Type B pancreatic cell (in vitro differentiated cells): ENCODE results near the gene FOXK1. TPM values are rescaled to one million over a fixed set of nuclear protein-coding genes. Genes with fewer than 3 reads are reported as not detected.

ENCODE experiments used
- DNase-seq: peaks from one replicate; pipeline ENCODE4 v3.0.0; 2021; ENCODE audit warnings: mixed read lengths; ENCODE audit not compliant: unreplicated experiment; ENCODE audit errors: extremely low spot score
- H3K27ac Mint-ChIP-seq: 2 replicates; pipeline ENCODE4 v1.8.0; 2021; ENCODE audit warnings: mild to moderate bottlenecking, mixed read lengths
- H3K27me3 Mint-ChIP-seq: 2 replicates; pipeline ENCODE4 v1.8.0; 2021; ENCODE audit warnings: mixed read lengths
- H3K36me3 Mint-ChIP-seq: 2 replicates; pipeline ENCODE4 v1.8.0; 2021; ENCODE audit warnings: mixed read lengths
- H3K4me1 Mint-ChIP-seq: one replicate; pipeline ENCODE4 v1.8.0; 2021; ENCODE audit warnings: mixed read lengths; ENCODE audit not compliant: unreplicated experiment
- H3K4me3 Mint-ChIP-seq: 2 replicates; pipeline ENCODE4 v1.8.0; 2021; ENCODE audit warnings: mild to moderate bottlenecking, mixed read lengths
- H3K9me3 Mint-ChIP-seq: 2 replicates; pipeline ENCODE4 v1.8.0; 2021; ENCODE audit warnings: mixed read lengths
- total RNA-seq: library from RNA; stranded (reverse); gene quantifications from 2 replicates; pipeline ENCODE4 v1.2.1, GENCODE V29; 2021; ENCODE audit warnings: low replicate concordance
- TF ChIP-seq, protein P1 (sequence below): fragments of 200-600 bp; sonication (generic); conservative IDR thresholded peaks from 2 replicates; pipeline ENCODE4 v1.5.0; 2021; ENCODE audit warnings: antibody characterized with exemption, mild to moderate bottlenecking

Gene FOXK1
- total RNA-seq, 1 donor from 2014 or later: 55.1 TPM

GRCh38 chr7:4806983-4807597 is 125.0 kb downstream of the FOXK1 start:
- Mint-ChIP-seq H3K27ac (no peak overlapping the region), H3K4me1 (no peaks in the 10 kb centered on the region), H3K9me3 (no peaks in the 10 kb centered on the region), H3K27me3 (peaks cover 16% of the 10 kb centered on the region), H3K36me3 (no peaks in the 10 kb centered on the region), H3K4me3 (no peak overlapping the region)
- no peak for DNase-seq
- TF ChIP-seq, protein P1, sequence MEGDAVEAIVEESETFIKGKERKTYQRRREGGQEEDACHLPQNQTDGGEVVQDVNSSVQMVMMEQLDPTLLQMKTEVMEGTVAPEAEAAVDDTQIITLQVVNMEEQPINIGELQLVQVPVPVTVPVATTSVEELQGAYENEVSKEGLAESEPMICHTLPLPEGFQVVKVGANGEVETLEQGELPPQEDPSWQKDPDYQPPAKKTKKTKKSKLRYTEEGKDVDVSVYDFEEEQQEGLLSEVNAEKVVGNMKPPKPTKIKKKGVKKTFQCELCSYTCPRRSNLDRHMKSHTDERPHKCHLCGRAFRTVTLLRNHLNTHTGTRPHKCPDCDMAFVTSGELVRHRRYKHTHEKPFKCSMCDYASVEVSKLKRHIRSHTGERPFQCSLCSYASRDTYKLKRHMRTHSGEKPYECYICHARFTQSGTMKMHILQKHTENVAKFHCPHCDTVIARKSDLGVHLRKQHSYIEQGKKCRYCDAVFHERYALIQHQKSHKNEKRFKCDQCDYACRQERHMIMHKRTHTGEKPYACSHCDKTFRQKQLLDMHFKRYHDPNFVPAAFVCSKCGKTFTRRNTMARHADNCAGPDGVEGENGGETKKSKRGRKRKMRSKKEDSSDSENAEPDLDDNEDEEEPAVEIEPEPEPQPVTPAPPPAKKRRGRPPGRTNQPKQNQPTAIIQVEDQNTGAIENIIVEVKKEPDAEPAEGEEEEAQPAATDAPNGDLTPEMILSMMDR: no peak

DNA sequence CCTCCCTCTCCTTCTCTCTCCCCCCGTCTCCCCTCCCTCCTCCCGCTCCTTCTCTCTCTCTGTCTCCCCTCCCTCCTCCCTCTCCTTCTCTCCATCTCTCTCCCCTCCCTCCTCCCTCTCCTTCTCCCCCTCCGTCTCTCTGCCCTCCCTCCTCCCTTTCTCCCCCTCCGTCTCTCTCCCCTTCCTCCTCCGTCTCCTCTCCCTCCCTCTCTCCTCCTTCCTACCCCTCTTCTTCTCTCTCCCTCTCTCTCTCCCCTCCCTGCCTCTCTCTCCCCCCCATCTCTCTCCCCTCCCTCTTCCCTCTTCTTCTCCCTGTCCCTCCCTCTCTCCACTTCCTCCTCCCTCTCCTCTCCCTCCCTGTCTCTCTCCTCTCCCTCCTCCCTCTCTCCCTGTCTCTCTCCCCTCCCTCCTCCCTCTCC is 125.5 kb downstream of the FOXK1 start:
- Mint-ChIP-seq H3K9me3 (no peaks in the 10 kb centered on the region), H3K36me3 (peaks cover 2% of the 10 kb centered on the region), H3K4me1 (no peaks in the 10 kb centered on the region), H3K4me3 (no peak overlapping the region), H3K27me3 (peaks cover 17% of the 10 kb centered on the region), H3K27ac (no peak overlapping the region)
- TF ChIP-seq, protein P1: no peak
- DNase-seq: no peak

GRCh38 chr7:4808026-4808425 is 125.9 kb downstream of the FOXK1 start:
- H3K4me1 Mint-ChIP-seq: no peaks in the 10 kb centered on the region
- H3K27me3 Mint-ChIP-seq: peaks cover 21% of the 10 kb centered on the region
- DNase-seq: no peak
- peaks cover 6% of the 10 kb centered on the region for H3K36me3 Mint-ChIP-seq
- no peak overlapping the region for H3K4me3 Mint-ChIP-seq
- TF ChIP-seq, protein P1: no peak
- H3K9me3 Mint-ChIP-seq: no peaks in the 10 kb centered on the region
- H3K27ac Mint-ChIP-seq: no peak overlapping the region

DNA sequence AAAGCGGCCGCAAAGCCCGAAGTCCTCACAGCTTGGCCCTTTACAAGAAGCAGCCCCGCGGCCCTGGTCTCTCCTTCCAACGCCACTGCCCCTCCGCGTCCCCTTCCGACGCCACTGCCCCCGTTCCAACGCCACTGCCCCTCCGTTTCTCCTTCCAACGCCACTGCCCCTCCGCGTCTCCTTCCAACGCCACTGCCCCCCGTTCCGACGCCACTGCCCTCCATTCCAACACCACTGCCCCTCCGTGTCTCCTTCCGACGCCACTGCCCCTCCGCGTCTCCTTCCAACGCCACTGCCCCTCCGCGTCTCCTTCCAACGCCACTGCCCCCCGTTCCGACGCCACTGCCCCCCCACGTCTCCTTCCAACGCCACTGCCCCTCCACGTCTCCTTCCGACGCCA is 126.5 kb downstream of the FOXK1 start:
- Mint-ChIP-seq H3K4me3 (no peak overlapping the region), H3K27ac (no peak overlapping the region), H3K9me3 (no peaks in the 10 kb centered on the region), H3K36me3 (peaks cover 10% of the 10 kb centered on the region), H3K4me1 (no peaks in the 10 kb centered on the region), H3K27me3 (peaks cover 26% of the 10 kb centered on the region)
- TF ChIP-seq, protein P1: no peak
- no peak for DNase-seq

DNA sequence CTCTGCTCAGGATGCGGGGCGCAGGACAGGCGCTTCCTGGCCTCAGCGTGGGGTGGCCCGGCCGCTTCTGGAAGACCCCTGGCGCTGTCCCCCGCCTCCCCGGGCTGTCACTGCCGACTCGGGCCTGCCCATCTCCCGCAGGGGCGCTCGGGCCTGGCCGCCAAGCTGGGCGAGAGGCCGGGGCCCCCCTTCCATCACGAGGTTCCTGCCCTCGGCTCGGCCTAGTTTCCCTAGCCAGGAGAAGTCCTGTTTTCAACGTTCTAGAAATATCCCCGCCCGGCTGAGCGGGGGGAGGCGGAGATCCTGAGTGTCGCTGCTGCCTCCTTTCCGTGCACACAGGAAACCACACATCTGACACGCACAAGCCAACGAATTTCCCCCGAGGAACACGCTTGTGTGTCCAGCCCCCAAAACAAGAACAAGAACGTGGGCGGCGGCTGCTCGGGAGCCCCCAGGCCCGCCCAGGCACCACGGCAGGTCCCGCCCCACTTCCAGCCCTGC is 127.0 kb downstream of the FOXK1 start:
- H3K4me1 Mint-ChIP-seq: peaks cover 1% of the 10 kb centered on the region
- TF ChIP-seq, protein P1: no peak
- no peaks in the 10 kb centered on the region for H3K9me3 Mint-ChIP-seq
- H3K36me3 Mint-ChIP-seq: peaks cover 10% of the 10 kb centered on the region
- no peak overlapping the region for H3K27ac Mint-ChIP-seq
- no peak for DNase-seq
- H3K27me3 Mint-ChIP-seq: peaks cover 23% of the 10 kb centered on the region
- H3K4me3 Mint-ChIP-seq: no peak overlapping the region
